ENCODE measurements around the gene INPP5A.

INPP5A gene

GRCh38 chr10:132677473-132678227 is 140.1 kb downstream of the INPP5A start:
- no peak for TF ChIP-seq BACH2 (CRISPR knock-in tag; IDR thresholded peaks at IDR 0.05; ENCODE audit: borderline replicate concordance)
- no peak for TF ChIP-seq PPARA (CRISPR knock-in tag; IDR thresholded peaks at IDR 0.05; ENCODE audit: borderline replicate concordance)
- no peak for TF ChIP-seq POU6F1 (CRISPR knock-in tag; IDR thresholded peaks at IDR 0.05; ENCODE audit: borderline replicate concordance, low read depth)
- no peak for TF ChIP-seq TCF4 (CRISPR knock-in tag; IDR thresholded peaks at IDR 0.05; ENCODE audit: borderline replicate concordance)
- TF ChIP-seq ESRRG (CRISPR knock-in tag; IDR thresholded peaks at IDR 0.05) = no peak
- no peak for TF ChIP-seq CREB5 (CRISPR knock-in tag; IDR thresholded peaks at IDR 0.05; ENCODE audit: low read depth)
- ATAC-seq = no peak

GRCh38 chr10:132678436-132679216 is 141.0 kb downstream of the INPP5A start:
- ATAC-seq = no peak
- TF ChIP-seq ZNF70 (CRISPR knock-in tag; IDR thresholded peaks at IDR 0.05) (no peak), OSR1 (CRISPR knock-in tag; IDR thresholded peaks at IDR 0.05) (no peak), CREB5 (CRISPR knock-in tag; IDR thresholded peaks at IDR 0.05; ENCODE audit: low read depth) (no peak), SNAI2 (CRISPR knock-in tag; IDR thresholded peaks at IDR 0.05) (no peak), PATZ1 (CRISPR knock-in tag; IDR thresholded peaks at IDR 0.05; ENCODE audit: borderline replicate concordance) (no peak), ZFP3 (CRISPR knock-in tag; IDR thresholded peaks at IDR 0.05) (no peak), ZNF8 (CRISPR knock-in tag; IDR thresholded peaks at IDR 0.05) (no peak)

DNA sequence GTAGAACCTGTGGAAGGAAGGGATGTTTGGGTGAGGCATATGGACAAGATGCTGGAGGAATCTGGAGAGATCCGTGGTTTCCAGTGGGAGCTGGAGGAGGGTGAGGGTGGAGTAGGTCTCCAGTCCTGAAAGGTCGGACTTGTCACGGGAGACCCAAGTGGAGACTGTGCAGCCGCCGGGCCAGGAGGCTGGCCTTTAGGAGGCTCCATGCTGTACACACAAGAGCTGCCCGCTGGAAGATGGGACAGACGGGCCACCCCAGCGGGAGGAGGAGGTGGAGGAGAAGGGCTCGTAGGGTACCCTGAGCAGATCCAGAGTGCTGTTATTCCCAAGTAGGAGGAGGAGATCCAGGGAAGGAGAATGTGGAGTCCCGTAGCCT is 141.6 kb downstream of the INPP5A start:
- ATAC-seq = no peak
- TF ChIP-seq ESRRG (CRISPR knock-in tag; IDR thresholded peaks at IDR 0.05) = no peak
- TF ChIP-seq POU6F1 (CRISPR knock-in tag; IDR thresholded peaks at IDR 0.05; ENCODE audit: borderline replicate concordance, low read depth) = no peak

DNA sequence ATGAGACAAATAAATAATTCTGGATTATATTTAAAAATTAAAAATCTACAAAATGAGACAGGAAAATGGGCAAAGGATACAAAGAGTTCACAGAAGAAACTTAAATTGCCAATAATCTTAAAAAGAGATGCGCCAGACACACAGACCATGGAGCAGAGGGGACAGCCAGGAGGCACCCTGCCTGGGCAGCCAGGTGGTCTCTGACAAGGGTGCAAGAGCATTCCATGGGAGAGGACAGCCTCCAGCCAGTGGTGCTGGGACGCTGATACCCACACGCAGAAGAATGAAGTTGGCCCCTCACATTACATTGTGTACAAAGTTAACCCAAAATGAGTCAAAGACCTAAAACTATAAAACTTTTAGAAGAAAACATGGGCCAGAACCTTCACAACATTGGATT is 142.1 kb downstream of the INPP5A start:
- ATAC-seq = no peak
- TF ChIP-seq PATZ1 (CRISPR knock-in tag; IDR thresholded peaks at IDR 0.05; ENCODE audit: borderline replicate concordance) (no peak), ZFP30 (CRISPR knock-in tag; IDR thresholded peaks at IDR 0.05) (no peak), ZNF565 (CRISPR knock-in tag; conservative IDR thresholded peaks at IDR 0.05; ENCODE audit: low read depth) (no peak), CREB5 (CRISPR knock-in tag; IDR thresholded peaks at IDR 0.05; ENCODE audit: low read depth) (no peak), BACH2 (CRISPR knock-in tag; IDR thresholded peaks at IDR 0.05; ENCODE audit: borderline replicate concordance) (no peak), CSDC2 (CRISPR knock-in tag; IDR thresholded peaks at IDR 0.05) (no peak), OSR1 (CRISPR knock-in tag; IDR thresholded peaks at IDR 0.05) (no peak)
- TF ChIP-seq, protein P1, sequence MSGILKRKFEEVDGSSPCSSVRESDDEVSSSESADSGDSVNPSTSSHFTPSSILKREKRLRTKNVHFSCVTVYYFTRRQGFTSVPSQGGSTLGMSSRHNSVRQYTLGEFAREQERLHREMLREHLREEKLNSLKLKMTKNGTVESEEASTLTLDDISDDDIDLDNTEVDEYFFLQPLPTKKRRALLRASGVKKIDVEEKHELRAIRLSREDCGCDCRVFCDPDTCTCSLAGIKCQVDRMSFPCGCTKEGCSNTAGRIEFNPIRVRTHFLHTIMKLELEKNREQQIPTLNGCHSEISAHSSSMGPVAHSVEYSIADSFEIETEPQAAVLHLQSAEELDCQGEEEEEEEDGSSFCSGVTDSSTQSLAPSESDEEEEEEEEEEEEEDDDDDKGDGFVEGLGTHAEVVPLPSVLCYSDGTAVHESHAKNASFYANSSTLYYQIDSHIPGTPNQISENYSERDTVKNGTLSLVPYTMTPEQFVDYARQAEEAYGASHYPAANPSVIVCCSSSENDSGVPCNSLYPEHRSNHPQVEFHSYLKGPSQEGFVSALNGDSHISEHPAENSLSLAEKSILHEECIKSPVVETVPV (CRISPR knock-in tag; IDR thresholded peaks at IDR 0.05) = no peak
- TF ChIP-seq, protein P2, sequence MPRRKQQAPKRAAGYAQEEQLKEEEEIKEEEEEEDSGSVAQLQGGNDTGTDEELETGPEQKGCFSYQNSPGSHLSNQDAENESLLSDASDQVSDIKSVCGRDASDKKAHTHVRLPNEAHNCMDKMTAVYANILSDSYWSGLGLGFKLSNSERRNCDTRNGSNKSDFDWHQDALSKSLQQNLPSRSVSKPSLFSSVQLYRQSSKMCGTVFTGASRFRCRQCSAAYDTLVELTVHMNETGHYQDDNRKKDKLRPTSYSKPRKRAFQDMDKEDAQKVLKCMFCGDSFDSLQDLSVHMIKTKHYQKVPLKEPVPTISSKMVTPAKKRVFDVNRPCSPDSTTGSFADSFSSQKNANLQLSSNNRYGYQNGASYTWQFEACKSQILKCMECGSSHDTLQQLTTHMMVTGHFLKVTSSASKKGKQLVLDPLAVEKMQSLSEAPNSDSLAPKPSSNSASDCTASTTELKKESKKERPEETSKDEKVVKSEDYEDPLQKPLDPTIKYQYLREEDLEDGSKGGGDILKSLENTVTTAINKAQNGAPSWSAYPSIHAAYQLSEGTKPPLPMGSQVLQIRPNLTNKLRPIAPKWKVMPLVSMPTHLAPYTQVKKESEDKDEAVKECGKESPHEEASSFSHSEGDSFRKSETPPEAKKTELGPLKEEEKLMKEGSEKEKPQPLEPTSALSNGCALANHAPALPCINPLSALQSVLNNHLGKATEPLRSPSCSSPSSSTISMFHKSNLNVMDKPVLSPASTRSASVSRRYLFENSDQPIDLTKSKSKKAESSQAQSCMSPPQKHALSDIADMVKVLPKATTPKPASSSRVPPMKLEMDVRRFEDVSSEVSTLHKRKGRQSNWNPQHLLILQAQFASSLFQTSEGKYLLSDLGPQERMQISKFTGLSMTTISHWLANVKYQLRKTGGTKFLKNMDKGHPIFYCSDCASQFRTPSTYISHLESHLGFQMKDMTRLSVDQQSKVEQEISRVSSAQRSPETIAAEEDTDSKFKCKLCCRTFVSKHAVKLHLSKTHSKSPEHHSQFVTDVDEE (CRISPR knock-in tag; IDR thresholded peaks at IDR 0.05) = no peak

All from SK-N-SH treated with all-trans-retinoic acid at 6 μM for 48 hours (cell line).